ENCODE data around the gene C1QTNF9B. TPM values are rescaled to one million over a fixed set of nuclear protein-coding genes. Genes with fewer than 3 reads are reported as not detected.

C1QTNF9B gene
- total RNA-seq, 2 donors from 2014 or later, result 2.4 TPM; not detected in 1

DNA sequence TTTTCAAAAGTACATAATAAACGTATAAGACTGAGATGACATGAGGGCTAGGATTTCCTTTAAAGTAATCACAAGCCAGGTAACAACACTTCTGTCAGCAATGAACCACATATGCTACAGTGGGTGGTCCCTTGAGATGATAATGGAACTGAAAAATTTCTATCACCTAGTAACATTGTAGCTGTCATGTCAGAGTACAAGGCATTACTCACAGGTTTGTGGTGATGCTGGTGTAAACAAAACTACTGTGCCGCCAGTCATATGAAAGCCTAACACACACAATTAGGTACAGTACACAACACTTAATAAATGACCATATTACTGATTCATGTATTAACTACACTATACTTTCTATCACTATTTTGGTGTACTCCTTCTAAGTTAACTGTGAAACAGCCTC lies 45.0 kb downstream of the C1QTNF9B start:
- Histone ChIP-seq H3K4me3 (no peak overlapping the region), H3K9me3 (no peaks in the 10 kb centered on the region), H3K27me3 (replicated peaks; ENCODE audit: insufficient read depth) (no peaks in the 10 kb centered on the region), H3K36me3 (no peaks in the 10 kb centered on the region), H3K27ac (no peak overlapping the region), H3K4me1 (replicated peaks) (peaks cover 3% of the 10 kb centered on the region)
- TF ChIP-seq, protein P1, sequence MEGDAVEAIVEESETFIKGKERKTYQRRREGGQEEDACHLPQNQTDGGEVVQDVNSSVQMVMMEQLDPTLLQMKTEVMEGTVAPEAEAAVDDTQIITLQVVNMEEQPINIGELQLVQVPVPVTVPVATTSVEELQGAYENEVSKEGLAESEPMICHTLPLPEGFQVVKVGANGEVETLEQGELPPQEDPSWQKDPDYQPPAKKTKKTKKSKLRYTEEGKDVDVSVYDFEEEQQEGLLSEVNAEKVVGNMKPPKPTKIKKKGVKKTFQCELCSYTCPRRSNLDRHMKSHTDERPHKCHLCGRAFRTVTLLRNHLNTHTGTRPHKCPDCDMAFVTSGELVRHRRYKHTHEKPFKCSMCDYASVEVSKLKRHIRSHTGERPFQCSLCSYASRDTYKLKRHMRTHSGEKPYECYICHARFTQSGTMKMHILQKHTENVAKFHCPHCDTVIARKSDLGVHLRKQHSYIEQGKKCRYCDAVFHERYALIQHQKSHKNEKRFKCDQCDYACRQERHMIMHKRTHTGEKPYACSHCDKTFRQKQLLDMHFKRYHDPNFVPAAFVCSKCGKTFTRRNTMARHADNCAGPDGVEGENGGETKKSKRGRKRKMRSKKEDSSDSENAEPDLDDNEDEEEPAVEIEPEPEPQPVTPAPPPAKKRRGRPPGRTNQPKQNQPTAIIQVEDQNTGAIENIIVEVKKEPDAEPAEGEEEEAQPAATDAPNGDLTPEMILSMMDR (IDR thresholded peaks at IDR 0.05), result no peak
- TF ChIP-seq POLR2AphosphoS5 (IDR thresholded peaks at IDR 0.05), result no peak
- no peak for TF ChIP-seq POLR2A (IDR thresholded peaks at IDR 0.05)
- WGBS, result 48% methylated on average over 2 of the region's 2 CpGs
- intact Hi-C loops (cut with DNase I), result no loop called here
- DNase-seq (ENCODE audit: low spot score), result no peak

DNA sequence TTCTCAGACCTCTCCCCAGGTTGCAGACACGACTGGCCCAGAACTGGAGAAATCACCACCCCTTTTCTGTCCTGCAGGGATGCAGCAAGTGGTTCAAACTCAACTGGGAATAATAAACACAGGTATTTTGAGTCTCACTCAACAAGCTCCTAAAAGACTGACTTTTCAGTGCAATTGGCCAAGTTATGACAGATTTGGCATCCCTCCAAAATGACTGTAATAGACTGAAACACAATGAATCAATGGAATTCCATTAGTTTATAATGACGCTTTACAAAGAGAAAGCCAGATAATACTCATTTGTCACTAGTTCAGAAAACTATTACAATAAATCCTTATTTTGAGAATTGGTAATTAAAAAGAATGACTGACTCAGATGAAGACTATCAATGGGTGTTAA lies 46.2 kb downstream of the C1QTNF9B start:
- WGBS, result 88% methylated on average over 2 of the region's 2 CpGs

DNA sequence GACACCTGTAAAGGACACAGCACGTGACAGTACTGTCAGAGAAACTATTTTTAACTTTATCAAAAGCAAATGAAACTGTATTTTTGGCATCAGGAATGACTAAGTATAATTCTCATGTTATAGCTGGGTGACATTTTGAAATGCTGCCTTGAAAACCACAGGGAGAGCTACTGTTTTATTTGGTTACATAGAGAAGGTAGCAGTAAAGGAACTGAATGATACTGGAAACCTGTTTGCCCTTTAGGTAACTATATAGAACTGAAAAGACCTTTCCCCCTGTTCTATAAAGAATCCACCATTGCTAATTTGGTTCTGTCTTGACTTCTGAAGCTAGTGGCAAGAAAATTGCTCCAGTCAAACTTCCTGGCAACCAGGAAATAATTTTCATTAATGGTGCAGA lies 47.2 kb downstream of the C1QTNF9B start:
- intact Hi-C loops (cut with DNase I), result no loop called here
- Histone ChIP-seq H3K27ac (no peak overlapping the region), H3K4me3 (no peak overlapping the region), H3K36me3 (no peaks in the 10 kb centered on the region), H3K27me3 (replicated peaks; ENCODE audit: insufficient read depth) (no peaks in the 10 kb centered on the region), H3K4me1 (replicated peaks) (peaks cover 3% of the 10 kb centered on the region), H3K9me3 (no peaks in the 10 kb centered on the region)
- TF ChIP-seq POLR2AphosphoS5 (IDR thresholded peaks at IDR 0.05) (no peak), POLR2A (IDR thresholded peaks at IDR 0.05) (no peak)
- TF ChIP-seq, protein P1 (IDR thresholded peaks at IDR 0.05), result no peak
- 94% methylated on average over 1 of the region's 1 CpG for WGBS
- DNase-seq (ENCODE audit: low spot score), result no peak

More for the DNA sequence above, 46.2 kb downstream of the C1QTNF9B start:
- Histone ChIP-seq H3K27ac (no peak overlapping the region), H3K4me1 (replicated peaks) (peaks cover 3% of the 10 kb centered on the region), H3K9me3 (no peaks in the 10 kb centered on the region), H3K4me3 (no peak overlapping the region), H3K36me3 (no peaks in the 10 kb centered on the region), H3K27me3 (replicated peaks; ENCODE audit: insufficient read depth) (no peaks in the 10 kb centered on the region)
- intact Hi-C loops (cut with DNase I), result no loop called here
- TF ChIP-seq, protein P1 (IDR thresholded peaks at IDR 0.05), result no peak
- no peak for TF ChIP-seq POLR2A (IDR thresholded peaks at IDR 0.05)
- no peak for TF ChIP-seq POLR2AphosphoS5 (IDR thresholded peaks at IDR 0.05)
- no peak for DNase-seq (ENCODE audit: low spot score)

DNA sequence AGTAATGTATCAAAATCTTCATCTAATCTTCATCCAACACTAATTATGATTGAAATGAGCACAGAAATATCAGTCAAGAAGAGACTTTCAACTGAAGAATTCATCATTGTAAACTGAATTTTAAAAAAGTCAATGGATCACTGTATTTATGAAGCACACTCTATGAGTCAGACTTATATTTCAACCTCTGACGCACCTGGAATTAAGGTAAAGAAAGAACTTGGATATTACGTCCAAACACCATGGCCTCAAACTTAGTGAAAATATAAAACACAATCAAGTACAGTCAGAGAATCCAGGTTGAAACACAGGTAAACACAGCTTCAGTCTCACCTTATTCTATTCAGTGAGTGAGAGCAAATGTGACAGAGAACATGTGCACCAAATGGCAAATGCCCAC lies 47.6 kb downstream of the C1QTNF9B start:
- intact Hi-C loops (cut with DNase I), result no loop called here
- WGBS, result 95% methylated on average over 2 of the region's 2 CpGs
- H3K4me1 ChIP-seq (replicated peaks), result peaks cover 3% of the 10 kb centered on the region

DNA sequence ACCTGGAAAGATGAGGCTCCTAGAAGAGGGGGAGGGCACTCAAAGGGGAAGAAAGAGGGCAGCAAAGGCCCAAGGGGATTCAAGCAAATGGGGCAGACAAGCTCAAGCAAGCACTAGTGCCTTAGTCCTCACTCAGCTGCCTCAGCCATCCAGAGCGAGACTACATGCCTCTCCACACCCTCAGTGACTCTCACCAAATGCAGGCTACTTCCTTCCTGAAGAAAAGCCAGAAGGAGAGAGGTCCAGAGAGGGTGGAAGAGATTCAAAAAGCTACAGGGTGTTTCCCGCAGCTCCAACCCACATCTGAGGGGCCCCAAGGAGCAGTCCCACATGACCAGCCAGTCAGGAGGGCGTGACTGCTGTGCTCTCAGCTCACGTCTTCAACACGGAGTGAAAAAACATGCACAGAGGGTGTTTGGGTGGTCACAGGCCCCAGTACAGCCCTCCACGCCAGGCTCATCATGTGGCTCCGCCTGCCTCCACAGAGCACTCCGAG lies 48.6 kb downstream of the C1QTNF9B start:
- Histone ChIP-seq H3K4me3 (no peak overlapping the region), H3K36me3 (no peaks in the 10 kb centered on the region), H3K4me1 (replicated peaks) (peaks cover 3% of the 10 kb centered on the region), H3K9me3 (no peaks in the 10 kb centered on the region), H3K27ac (peak overlapping the region in 1 of 2 donors; percentile 33), H3K27me3 (replicated peaks; ENCODE audit: insufficient read depth) (no peaks in the 10 kb centered on the region)
- TF ChIP-seq POLR2A (IDR thresholded peaks at IDR 0.05) (no peak), POLR2AphosphoS5 (IDR thresholded peaks at IDR 0.05) (no peak)
- TF ChIP-seq, protein P1 (IDR thresholded peaks at IDR 0.05), result no peak
- intact Hi-C loops (cut with DNase I), result no loop called here
- DNase-seq (ENCODE audit: low spot score), result no peak
- 84% methylated on average over 8 of the region's 8 CpGs for WGBS

More for the DNA sequence above, 47.6 kb downstream of the C1QTNF9B start:
- no peaks in the 10 kb centered on the region for H3K9me3 ChIP-seq
- H3K4me3 ChIP-seq, result no peak overlapping the region
- no peaks in the 10 kb centered on the region for H3K36me3 ChIP-seq
- H3K27me3 ChIP-seq (replicated peaks; ENCODE audit: insufficient read depth), result no peaks in the 10 kb centered on the region
- no peak for DNase-seq (ENCODE audit: low spot score)
- TF ChIP-seq POLR2A (IDR thresholded peaks at IDR 0.05) (no peak), POLR2AphosphoS5 (IDR thresholded peaks at IDR 0.05) (no peak)
- TF ChIP-seq, protein P1 (IDR thresholded peaks at IDR 0.05), result no peak
- H3K27ac ChIP-seq, result no peak overlapping the region
